Esophagus squamous epithelium (tissue), 5 donors: ENCODE results near the gene C18orf32. TPM values are rescaled to one million over a fixed set of nuclear protein-coding genes. Genes with fewer than 3 reads are reported as not detected.

Experiments used
- DNase-seq: peaks from one replicate; lab custom pipeline; 2025; lab: John Stamatoyannopoulos, UW
- H3K27ac ChIP-seq, 4 donors: fragments of 200-600 bp; sonication (generic); one replicate each; pipeline ENCODE4 v1.5.1; 2016 to 2019; ENCODE audit warnings: mild to moderate bottlenecking in 1 of 4
- H3K27me3 ChIP-seq, 4 donors: fragments of 200-600 bp; sonication (generic); 1 replicate in 3 of 4; 2 replicates in 1 of 4; pipeline versions ENCODE4 v1.5.1 to v1.6.0; 2017 to 2021; ENCODE audit warnings: antibody characterized with exemption in 1 of 4
- H3K36me3 ChIP-seq, 3 donors: fragments of 200-600 bp; sonication (generic); one replicate each; pipeline ENCODE4 v1.5.1; 2016 to 2019
- H3K4me1 ChIP-seq, 3 donors: fragments of 200-600 bp; sonication (generic); one replicate each; pipeline ENCODE4 v1.5.1; 2017 to 2019
- H3K4me3 ChIP-seq, 4 donors: fragments of 200-600 bp; sonication (generic); 1 replicate in 3 of 4; 2 replicates in 1 of 4; pipeline ENCODE4 v1.5.1; 2016 to 2019; ENCODE audit warnings: mild to moderate bottlenecking in 2 of 4, moderate library complexity in 1 of 4
- H3K9me3 ChIP-seq, 3 donors: fragments of 200-600 bp; sonication (generic); one replicate each; pipeline ENCODE4 v1.5.1; 2016 to 2019
- POLR2A ChIP-seq, 4 donors: fragments of 450-650 bp; IDR thresholded peaks; one replicate each; pipeline ENCODE4 v1.6.1; 2017; ENCODE audit warnings: antibody characterized with exemption in 4 of 4, mild to moderate bottlenecking in 4 of 4, moderate library complexity in 3 of 4
- WGBS, 2 donors: methylation state at CpG; one replicate each; pipeline ENCODE4 v1.1.5; 2018; 5-methylcytosine and 5-hydroxymethylcytosine counted together
- intact Hi-C: fragments of 100-400 bp; cut with DNase I; formaldehyde crosslinking; loops from one replicate; pipeline ENCODE4 v1.15.0; 2022
- small RNA-seq, 4 donors: library from RNA; depleted of rRNA; stranded (forward); fragments of <200 nt; gene quantifications; one replicate each; pipeline ENCODE3, GENCODE V24; 2016
- total RNA-seq, 4 donors: library from RNA; depleted of rRNA; stranded (reverse); fragments of >200 nt; gene quantifications; one replicate each; pipeline ENCODE4 v1.1.0, GENCODE V29; 2016
- TF ChIP-seq, protein P1 (sequence below), 6 experiments: fragments of 450-650 bp in 4 of 6; fragments of 200-600 bp in 2 of 6; sonication (generic) in 2 of 6; IDR thresholded peaks; one replicate each; pipeline ENCODE4 v1.5.1; 2016 to 2019; ENCODE audit warnings: antibody characterized with exemption in 6 of 6, mild to moderate bottlenecking in 4 of 6, moderate library complexity in 4 of 6
- donor health status: DM: yes; HTN: yes; CAD: no.

Gene C18orf32
- total RNA-seq, 4 donors from 2014 or later, result 13.6 to 25.6 (median 19.6) TPM

DNA sequence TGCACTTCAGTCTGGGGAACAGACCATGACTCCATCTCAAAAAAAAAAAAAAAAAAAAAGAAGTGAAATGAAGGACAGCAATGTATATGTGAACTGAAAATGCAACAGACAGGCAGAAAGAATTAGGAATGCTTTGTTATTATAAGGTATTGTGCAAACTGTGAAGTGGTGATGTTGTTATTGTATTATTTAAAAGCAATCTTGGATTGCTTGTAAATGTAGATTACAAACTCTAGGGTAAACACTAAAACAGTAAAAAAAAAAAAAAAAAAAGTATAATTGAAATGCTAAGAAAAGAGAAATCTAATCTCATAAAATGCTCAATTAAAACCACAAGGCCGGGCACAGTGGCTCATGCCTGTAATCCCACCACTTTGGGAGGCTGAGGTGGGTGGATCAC, 51.9 kb downstream of the C18orf32 start:
- no peak for DNase-seq
- 88 to 94% methylated on average over 1 of the region's 1 CpG for WGBS, 2 donors
- Histone ChIP-seq H3K4me3 (no peak overlapping the region), H3K27me3 (no peaks in the 10 kb centered on the region), H3K36me3 (no peaks in the 10 kb centered on the region), H3K9me3 (no peaks in the 10 kb centered on the region), H3K4me1 (peaks cover 0 to 9% (median 0%) of the 10 kb centered on the region in 3 donors), H3K27ac (no peak overlapping the region)
- TF ChIP-seq, protein P1, sequence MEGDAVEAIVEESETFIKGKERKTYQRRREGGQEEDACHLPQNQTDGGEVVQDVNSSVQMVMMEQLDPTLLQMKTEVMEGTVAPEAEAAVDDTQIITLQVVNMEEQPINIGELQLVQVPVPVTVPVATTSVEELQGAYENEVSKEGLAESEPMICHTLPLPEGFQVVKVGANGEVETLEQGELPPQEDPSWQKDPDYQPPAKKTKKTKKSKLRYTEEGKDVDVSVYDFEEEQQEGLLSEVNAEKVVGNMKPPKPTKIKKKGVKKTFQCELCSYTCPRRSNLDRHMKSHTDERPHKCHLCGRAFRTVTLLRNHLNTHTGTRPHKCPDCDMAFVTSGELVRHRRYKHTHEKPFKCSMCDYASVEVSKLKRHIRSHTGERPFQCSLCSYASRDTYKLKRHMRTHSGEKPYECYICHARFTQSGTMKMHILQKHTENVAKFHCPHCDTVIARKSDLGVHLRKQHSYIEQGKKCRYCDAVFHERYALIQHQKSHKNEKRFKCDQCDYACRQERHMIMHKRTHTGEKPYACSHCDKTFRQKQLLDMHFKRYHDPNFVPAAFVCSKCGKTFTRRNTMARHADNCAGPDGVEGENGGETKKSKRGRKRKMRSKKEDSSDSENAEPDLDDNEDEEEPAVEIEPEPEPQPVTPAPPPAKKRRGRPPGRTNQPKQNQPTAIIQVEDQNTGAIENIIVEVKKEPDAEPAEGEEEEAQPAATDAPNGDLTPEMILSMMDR (IDR thresholded peaks at IDR 0.05), result no peak
- no peak for TF ChIP-seq POLR2A (IDR thresholded peaks at IDR 0.05)
- intact Hi-C loops, result no loop called here

DNA sequence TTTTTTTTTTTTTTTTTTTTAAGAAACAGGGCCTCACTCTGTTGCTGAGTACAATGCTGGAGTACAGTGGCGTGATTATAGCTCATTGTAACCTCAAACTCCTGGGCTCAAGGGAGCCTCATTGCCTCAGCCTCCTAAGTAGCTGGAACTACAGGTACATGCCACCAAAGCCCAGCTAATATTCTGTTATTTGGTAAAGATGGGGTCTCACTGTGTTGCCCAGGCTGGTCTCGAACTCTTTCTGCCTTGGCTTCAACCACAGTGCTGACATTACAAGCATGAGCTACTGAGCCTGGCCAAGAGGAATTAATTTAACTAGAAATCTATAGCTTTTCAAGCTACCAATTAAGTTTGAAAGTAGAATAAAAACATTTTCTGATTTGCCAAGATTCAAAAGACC, 54.4 kb downstream of the C18orf32 start:
- no peak for DNase-seq
- H3K4me1 ChIP-seq, result no peaks in the 10 kb centered on the region
- intact Hi-C loops, result no loop called here
- no peak overlapping the region for H3K27ac ChIP-seq
- H3K36me3 ChIP-seq, result peaks cover 0 to 25% (median 0%) of the 10 kb centered on the region in 3 donors
- TF ChIP-seq, protein P1 (IDR thresholded peaks at IDR 0.05), result no peak
- no peak for TF ChIP-seq POLR2A (IDR thresholded peaks at IDR 0.05)
- WGBS, 2 donors, result 94 to 100% methylated on average over 1 to 2 of the region's 2 CpGs
- H3K4me3 ChIP-seq, result no peak overlapping the region
- no peaks in the 10 kb centered on the region for H3K27me3 ChIP-seq
- no peaks in the 10 kb centered on the region for H3K9me3 ChIP-seq

DNA sequence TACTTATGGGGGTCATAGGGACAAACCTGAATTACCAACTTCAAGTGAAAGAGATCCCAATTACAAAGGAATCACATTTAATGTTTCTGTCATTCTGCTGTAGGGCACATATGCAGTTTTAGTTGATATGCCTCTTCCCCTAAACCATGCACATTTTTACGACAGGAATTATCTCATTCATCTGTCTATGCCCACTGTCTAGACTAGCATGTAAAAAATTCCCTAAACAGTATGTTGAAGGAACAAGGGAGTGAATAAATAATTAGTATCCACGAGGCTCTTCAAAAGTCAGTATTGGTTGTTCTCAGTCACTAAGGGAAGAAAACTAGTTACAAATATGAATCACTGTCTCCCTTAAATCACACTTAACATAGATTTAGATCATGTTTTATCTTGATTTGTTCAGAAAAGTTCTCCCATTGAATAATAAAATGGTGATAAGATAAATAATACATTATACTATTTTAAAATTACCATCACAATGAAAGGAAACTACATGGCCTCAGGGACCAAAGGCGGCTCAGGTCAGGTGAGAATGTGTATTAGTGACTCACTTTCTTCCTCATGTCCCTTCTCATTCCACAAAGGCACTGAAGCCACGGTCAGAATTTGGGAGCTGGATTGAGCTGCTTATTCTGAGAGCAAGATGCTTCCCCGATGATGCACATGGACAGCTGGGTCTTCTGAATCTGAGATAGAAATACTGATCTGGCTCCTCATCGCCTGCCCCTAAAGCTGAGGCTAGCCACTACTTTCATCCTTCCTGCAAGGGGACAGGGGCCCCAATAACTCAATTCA, 55.7 kb downstream of the C18orf32 start:
- Histone ChIP-seq H3K36me3 (peaks cover 0 to 31% (median 0%) of the 10 kb centered on the region in 3 donors), H3K9me3 (no peaks in the 10 kb centered on the region), H3K27ac (no peak overlapping the region), H3K4me3 (no peak overlapping the region), H3K27me3 (no peaks in the 10 kb centered on the region), H3K4me1 (no peaks in the 10 kb centered on the region)
- 66 to 69% methylated on average over 6 of the region's 6 CpGs for WGBS, 2 donors
- no peak for DNase-seq
- intact Hi-C loops, result no loop called here
- TF ChIP-seq POLR2A (IDR thresholded peaks at IDR 0.05), result no peak
- TF ChIP-seq, protein P1 (IDR thresholded peaks at IDR 0.05), result no peak

Small RNA genes within 50 kb of the gene (small RNA-seq; reads per million reads assigned to genes)
- gene SNORD58A, result 0 reads per million in 4 donors
- 0 reads per million in 4 donors for gene SNORD58C

Other genes with a start within 250 kb of the C18orf32 start
- 10 to 100 TPM; 23.9 to 63.7 (median 55.1) TPM for gene DYM, start 26.6 kb downstream of the C18orf32 start, total RNA-seq
- gene RPL17, start 5.2 kb upstream of the C18orf32 start, total RNA-seq, result 1,000 to 10,000 TPM in 3 of 4 donors, 100 to 1,000 TPM in 1; 539 to 2,824 (median 1,781) TPM
- 10 to 100 TPM in 1 of 4 donors, 1 to 10 TPM in 1, under 1 TPM in 2; 0.12 to 13.9 (median 2.1) TPM for gene LIPG, start 74.8 kb upstream of the C18orf32 start, total RNA-seq